ENCODE data around the gene SRSF9. TPM values are rescaled to one million over a fixed set of nuclear protein-coding genes. Genes with fewer than 3 reads are reported as not detected.
"Not testable (repeated sequence)": the region's sequence is repeated elsewhere in the genome, so short reads cannot be mapped to it uniquely, and the experiment has no call there.

SRSF9 gene, protein sequence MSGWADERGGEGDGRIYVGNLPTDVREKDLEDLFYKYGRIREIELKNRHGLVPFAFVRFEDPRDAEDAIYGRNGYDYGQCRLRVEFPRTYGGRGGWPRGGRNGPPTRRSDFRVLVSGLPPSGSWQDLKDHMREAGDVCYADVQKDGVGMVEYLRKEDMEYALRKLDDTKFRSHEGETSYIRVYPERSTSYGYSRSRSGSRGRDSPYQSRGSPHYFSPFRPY
- total RNA-seq (10 to 100 TPM; 14.8 to 67.1 (median 33.7) TPM), polyA plus RNA-seq (10 to 100 TPM; 27.2 to 39.1 TPM)
- long read RNA-seq, donor 1, transcript SRSF9-201 (4 exons, 1,201 nt): major isoform, 32 of 38 reads
- long read RNA-seq, donor 1, partial matches to known transcripts: 1 of 38 reads
- long read RNA-seq, donor 1, other reads (novel, unspliced or antisense): 4 of 38 reads
- long read RNA-seq, donor 2, transcript SRSF9-201 (4 exons, 1,201 nt): major isoform, 7 of 10 reads
- long read RNA-seq, donor 2, partial matches to known transcripts: 0 of 10 reads
- long read RNA-seq, donor 2, other reads (novel, unspliced or antisense): 1 of 10 reads
- long read RNA-seq, donor 3, transcript SRSF9-201 (4 exons, 1,201 nt): major isoform, 26 of 28 reads
- long read RNA-seq, donor 3, partial matches to known transcripts: 0 of 28 reads
- long read RNA-seq, donor 3, other reads (novel, unspliced or antisense): 0 of 28 reads

GRCh38 chr12:120469450-120470149 lies at the start of gene SRSF9:
TSS of gene SRSF9 (minus strand) at chr12:120469748. CDS start at chr12:120469609, 139 bp downstream.
- peak; percentile 96 to 99 (median 97) for DNase-seq
- H3K27ac ChIP-seq: peak within 1 kb of the TSS; percentile 76 to 96 (median 92)
- H3K4me1 ChIP-seq: peaks cover 0 to 45% (median 31%) of the 10 kb centered on the region in 12 donors
- ATAC-seq: peak; percentile 95 to 98 (median 96)
- no peaks in the 10 kb centered on the region for H3K27me3 ChIP-seq
- no peaks in the 10 kb centered on the region for H3K9me3 ChIP-seq
- peaks cover 0 to 31% (median 26%) of the 10 kb centered on the region in 9 donors for H3K36me3 ChIP-seq
- H3K4me3 ChIP-seq: peak within 1 kb of the TSS; percentile 63 to 99 (median 92)
- intact Hi-C loops (cut with DNase I): loop anchor here in 3 of 10 donors (2.0 to 10.0 kb wide), 3 partner anchors 25 to 95 kb away; partner anchors contain the start of gene DYNLL1 (in 1 of the 3)
- peak in 1 of 2 donors; percentile 61 for TF ChIP-seq POLR2A (IDR thresholded peaks at IDR 0.05)
- TF ChIP-seq, protein P1, sequence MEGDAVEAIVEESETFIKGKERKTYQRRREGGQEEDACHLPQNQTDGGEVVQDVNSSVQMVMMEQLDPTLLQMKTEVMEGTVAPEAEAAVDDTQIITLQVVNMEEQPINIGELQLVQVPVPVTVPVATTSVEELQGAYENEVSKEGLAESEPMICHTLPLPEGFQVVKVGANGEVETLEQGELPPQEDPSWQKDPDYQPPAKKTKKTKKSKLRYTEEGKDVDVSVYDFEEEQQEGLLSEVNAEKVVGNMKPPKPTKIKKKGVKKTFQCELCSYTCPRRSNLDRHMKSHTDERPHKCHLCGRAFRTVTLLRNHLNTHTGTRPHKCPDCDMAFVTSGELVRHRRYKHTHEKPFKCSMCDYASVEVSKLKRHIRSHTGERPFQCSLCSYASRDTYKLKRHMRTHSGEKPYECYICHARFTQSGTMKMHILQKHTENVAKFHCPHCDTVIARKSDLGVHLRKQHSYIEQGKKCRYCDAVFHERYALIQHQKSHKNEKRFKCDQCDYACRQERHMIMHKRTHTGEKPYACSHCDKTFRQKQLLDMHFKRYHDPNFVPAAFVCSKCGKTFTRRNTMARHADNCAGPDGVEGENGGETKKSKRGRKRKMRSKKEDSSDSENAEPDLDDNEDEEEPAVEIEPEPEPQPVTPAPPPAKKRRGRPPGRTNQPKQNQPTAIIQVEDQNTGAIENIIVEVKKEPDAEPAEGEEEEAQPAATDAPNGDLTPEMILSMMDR (IDR thresholded peaks at IDR 0.05): peak; percentile 84 to 100 (median 94)
- WGBS, 4 donors: 0 to 1% (median 0%) methylated on average over 46 to 88 of the region's 88 CpGs

- intact Hi-C loops (cut with DNase I); H3K4me3 ChIP-seq; H3K9me3 ChIP-seq; H3K4me1 ChIP-seq; ATAC-seq; DNase-seq; H3K27me3 ChIP-seq; H3K27ac ChIP-seq: not testable (repeated sequence)
- 97 to 98% (median 98%) methylated on average over 8 of the region's 8 CpGs for WGBS, 4 donors
- H3K36me3 ChIP-seq: peaks cover 0 to 78% (median 47%) of the 10 kb centered on the region in 9 donors
Measured at GRCh38 chr12:120519324-120519723, 49.8 kb upstream of the SRSF9 start.

GRCh38 chr12:120515496-120515895 lies 45.9 kb upstream of the SRSF9 start:
- H3K36me3 ChIP-seq: peaks cover 0 to 94% (median 66%) of the 10 kb centered on the region in 9 donors
- 83 to 92% (median 88%) methylated on average over 2 of the region's 2 CpGs for WGBS, 4 donors

GRCh38 chr12:120514002-120514401 lies 44.5 kb upstream of the SRSF9 start:
- no peak overlapping the region for H3K4me3 ChIP-seq
- no peak for DNase-seq
- WGBS, 4 donors: 83 to 91% (median 87%) methylated on average over 7 of the region's 7 CpGs
- H3K4me1 ChIP-seq: no peaks in the 10 kb centered on the region
- no peaks in the 10 kb centered on the region for H3K9me3 ChIP-seq
- intact Hi-C loops (cut with DNase I): no loop called here
- TF ChIP-seq, protein P1 (IDR thresholded peaks at IDR 0.05): no peak
- TF ChIP-seq POLR2A (IDR thresholded peaks at IDR 0.05): no peak
- ATAC-seq: no peak
- peaks cover 0 to 95% (median 75%) of the 10 kb centered on the region in 9 donors for H3K36me3 ChIP-seq
- no peak overlapping the region for H3K27ac ChIP-seq
- no peaks in the 10 kb centered on the region for H3K27me3 ChIP-seq

More at GRCh38 chr12:120515496-120515895, 45.9 kb upstream of the SRSF9 start:
- H3K9me3 ChIP-seq: no peaks in the 10 kb centered on the region
- H3K27ac ChIP-seq: no peak overlapping the region
- H3K4me1 ChIP-seq: no peaks in the 10 kb centered on the region
- intact Hi-C loops (cut with DNase I): no loop called here
- TF ChIP-seq, protein P1 (IDR thresholded peaks at IDR 0.05): no peak
- TF ChIP-seq POLR2A (IDR thresholded peaks at IDR 0.05): no peak
- ATAC-seq (no peak), DNase-seq (no peak)
- H3K27me3 ChIP-seq: no peaks in the 10 kb centered on the region
- no peak overlapping the region for H3K4me3 ChIP-seq

All from heart left ventricle (tissue), 16 donors.